HG03103 (cell line): ENCODE data around the gene PPP2R2C.

Experiments used
- ATAC-seq: cut with Tn5 transposase; IDR thresholded peaks from one replicate; pipeline ENCODE4 v1.9.1; 2021; ENCODE audit warnings: low read depth; ENCODE audit not compliant: unreplicated experiment

PPP2R2C gene

DNA sequence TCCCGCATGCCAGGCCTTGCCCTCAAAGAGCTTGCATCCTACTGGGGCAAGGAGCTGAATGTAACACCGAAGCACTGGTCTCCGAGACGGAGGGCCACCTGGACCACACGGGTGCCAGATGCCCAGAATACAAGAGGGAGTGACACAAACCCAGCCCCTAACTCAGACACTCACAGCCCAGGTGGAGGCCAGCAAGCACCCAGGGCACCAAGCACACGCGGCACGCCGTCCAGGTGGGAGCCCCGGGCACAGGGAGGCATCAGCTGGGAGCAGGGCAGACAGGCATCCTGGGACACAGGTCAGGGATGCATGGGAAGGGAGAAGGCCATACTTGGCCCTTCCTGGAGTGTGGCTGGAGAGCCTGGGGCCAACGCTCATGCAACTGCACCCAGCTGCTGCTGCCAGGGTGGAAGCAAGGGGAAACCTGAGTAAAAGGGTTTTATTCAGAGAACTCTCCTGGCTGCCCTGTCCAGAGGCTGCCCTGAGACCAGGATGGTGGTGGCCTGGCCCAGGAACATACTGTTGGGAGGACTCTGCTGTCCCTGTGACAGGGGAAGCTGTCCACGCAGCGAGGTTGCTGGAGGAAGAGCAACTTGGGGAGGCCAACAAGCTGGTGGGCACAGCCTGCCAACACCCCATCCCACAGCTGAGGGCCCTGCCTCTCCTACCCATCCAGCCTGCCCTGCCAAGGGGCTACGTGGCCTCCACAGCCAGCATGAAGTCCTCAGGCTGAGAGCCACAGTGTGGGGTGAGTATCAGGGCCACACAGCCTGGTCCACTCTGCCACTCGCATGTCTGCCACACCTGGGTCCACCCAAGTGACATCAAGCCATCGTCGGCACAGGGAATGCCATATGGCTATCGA, 22.2 kb upstream of the PPP2R2C start:
- ATAC-seq = no peak

DNA sequence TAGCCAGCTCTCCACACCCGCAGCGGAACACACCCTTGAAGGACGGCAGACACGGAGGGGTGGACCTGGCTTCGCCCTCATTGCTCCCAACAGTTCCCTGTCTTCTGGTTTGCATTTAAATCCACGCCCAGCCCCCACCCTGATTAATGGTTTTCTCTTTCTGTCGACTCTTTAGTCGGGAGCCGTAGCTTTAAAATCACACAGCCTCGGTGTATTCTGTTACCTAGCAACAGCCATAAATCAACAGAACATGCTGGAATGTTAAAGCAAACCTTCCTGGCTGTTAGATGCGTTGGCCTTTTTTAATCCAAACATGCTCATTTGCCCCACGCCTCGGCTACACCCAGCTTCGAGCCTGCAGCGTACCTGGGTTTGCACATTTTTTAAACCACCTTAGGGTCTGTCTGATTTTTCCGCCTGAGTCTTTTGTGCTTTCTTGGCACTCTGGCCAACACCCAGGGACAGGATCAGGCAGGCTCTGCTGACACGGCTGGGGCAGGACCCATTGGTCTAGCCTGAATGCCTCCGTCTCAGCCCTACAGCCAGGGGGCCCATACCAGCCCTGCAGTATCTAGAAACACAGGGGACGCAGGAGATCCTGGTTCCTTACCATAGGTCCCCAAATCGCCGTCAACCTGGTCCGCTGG, 21.4 kb upstream of the PPP2R2C start:
- no peak for ATAC-seq

DNA sequence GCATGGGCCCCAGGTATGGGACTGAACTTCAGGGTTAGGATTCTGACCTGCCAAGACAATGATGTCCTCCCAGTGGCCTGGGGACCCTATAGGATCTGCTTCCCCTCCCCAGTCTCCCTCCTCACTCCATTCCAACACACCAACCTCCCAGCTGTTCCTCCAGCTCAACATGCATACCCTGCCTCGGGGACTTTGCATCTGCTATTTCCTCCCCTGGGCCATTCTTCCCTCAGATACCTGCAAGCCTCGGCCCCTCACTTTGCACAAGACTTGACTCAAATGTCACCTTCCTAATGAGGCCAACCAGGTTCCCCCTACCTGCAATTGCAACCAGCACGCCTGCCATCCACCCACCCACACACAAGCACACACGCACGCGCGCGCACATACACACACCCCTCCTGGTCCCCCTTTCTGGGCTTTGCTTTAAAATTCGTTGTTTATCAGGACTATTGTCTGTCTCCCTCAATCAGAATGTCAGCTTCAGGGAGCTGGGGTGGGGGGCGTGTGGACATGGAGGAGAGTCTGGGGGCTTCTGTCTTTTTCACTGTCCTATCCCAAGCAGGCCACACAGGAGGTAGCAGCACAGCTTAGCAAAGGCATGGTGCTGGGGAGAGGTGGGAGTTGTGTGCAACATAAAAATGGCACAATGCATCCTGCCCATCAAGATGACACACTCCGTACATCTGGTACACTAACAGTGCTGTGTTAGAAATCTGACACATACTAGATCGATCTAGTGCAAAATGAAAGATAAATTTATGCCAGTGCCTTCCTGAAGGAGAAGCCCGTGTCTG, 20.6 kb upstream of the PPP2R2C start:
- no peak for ATAC-seq

DNA sequence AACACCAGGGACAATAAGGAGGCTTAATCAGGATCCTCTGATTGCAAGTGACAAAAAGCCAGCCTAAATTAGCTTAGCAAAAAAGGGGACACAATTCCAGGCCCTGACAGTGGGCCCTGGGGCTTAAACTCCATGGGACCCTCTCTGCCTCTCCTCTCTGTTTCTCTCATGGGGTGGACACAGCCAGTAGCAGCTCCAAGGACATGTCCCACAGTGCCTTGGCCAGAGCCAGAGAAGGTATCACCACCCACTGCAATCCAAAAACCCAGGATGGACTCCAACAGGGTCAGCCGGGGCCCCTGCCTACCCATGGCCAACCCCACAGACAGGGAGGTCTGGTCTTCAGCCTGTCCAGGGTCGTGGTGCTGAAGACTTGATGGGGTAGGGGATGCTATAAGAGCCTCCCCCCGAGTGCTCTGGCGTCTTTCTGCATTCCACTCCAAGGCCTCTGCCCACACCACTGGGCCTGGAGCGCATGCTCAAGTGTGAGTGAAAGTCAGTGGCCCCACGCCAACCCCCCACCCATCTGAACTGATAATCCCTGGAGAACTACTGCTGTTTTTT, 19.7 kb upstream of the PPP2R2C start:
- no peak for ATAC-seq

DNA sequence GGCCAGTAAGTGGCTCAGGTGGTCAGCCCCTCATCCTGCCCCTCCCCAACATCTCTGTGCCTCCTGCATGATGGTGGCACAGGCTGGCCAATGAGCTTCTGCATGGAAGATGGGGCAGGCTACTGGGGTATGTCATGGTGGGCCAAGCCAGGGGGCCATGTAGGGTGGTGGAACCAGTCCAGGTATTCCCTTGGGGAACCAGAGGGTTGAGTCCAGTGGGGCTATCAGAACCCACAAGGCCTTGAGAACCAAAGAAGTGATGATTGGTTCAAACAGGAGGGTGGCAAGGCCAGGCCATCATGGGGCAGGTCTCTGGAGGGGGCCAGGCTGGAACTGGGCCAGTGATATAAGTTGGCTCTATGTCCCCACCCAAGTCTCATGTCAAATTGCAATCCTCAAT, 18.8 kb upstream of the PPP2R2C start:
- ATAC-seq = no peak

DNA sequence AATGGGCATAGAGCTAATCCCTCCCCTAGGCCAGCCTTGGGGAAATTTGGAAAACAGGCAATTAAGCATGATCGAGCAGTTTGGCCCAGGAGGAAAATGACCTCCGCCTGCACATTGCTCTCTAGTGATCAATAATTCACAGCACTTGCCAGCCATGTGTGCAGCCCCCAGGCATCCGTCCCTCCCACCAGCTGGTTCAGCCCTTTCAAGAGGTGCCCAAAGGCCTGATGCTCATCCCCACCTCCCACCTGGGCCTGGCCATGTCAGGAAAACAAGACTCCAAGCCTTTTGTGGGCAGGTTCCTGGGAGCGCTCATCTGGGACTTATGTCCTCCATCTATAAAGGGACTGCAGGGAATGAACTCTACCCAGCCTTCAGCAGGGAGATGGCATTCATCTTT, 17.5 kb upstream of the PPP2R2C start:
- ATAC-seq = no peak

DNA sequence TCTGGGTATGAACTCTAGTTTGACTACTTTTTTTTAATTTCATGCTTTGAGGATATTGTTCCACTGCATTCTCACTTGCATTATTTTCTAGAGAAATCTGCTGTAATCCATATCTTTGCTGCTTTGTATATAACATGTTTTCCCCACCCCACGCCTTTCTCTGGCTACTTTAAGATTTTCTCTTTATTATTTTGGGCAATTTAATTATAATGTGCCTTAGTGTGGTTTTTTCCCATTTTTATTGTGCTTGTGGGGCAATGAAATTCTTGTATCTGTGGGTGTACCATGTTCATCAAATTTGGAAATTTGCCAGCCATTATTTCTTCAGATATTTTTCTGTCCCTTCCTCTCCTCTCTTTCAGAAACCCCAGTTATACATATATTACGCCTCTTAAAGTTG, 15.1 kb upstream of the PPP2R2C start:
- ATAC-seq = no peak

DNA sequence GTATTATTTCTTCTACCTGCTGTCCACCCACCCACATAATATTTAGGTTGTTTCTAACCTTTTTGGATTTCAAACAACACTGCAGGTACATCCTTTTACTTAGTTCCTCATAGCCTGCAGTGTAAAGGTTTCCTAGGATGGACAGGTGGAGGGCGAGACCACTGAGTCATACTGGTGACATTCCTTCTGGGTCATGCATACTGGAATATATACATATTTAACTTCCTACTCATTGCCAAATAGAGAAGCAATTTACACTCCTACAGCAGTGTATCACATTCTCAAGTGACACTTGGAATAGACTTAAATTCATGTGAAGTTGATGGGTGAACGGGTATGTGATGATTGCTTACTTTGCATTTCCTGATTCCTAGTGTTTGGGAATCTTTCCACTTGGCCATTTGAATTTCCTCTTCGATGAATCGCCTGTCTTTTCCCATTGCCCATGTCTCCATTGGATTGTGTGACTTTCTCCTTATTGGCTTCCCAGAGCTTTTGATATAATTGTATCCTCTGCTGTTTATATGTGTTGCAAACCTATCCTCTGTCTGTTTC, 8.2 kb upstream of the PPP2R2C start:
- ATAC-seq = no peak

DNA sequence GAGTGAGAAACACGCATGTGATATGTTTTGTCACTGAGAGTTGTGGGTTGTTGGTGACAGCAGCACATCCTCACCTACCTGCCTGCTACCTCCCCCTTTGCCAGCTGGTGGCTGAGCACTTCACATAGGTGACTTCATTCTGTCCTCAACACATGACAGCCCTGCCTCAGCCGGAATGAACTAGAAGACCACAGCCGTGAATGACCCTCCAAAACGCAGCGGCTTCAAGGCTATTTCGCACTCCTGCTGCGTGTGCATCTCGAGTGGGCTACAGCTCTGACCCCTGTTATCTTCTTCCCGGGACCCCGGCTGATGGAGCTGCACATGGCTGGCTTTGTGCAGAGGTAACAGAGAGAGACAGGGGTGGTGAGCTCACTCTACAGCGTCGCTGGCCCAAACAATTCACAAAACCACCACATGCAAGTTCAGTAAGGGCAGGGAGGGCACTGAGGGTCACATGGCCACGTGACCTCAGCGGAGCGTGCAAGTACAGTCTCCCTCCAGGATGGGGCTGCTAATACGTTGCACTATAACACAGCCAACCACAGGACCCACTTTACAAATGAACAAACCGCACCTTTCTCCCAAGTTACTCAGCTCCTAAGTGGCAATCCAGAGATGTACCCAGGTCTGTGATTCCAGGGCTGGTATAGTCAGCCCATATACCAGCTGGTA, 6.3 kb upstream of the PPP2R2C start:
- no peak for ATAC-seq

DNA sequence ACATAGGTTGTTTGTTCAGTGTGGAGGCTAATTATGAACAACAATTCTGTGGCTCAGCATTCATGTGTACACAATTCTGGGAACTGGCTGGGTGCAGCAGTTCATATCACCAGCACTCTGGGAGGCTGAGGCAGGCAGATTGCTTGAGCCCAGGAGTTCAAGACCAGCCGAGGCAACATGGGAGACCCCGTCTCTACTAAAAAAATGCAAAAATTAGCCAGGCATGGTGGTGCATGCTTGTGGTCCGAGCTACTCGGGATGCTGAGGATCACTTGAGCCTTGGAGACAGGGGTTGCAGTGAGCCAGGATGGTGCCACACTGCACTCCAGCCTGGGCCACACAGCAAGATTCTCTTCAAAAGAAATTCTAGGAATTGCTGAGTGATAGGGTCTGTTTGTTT, 4.5 kb upstream of the PPP2R2C start:
- no peak for ATAC-seq

DNA sequence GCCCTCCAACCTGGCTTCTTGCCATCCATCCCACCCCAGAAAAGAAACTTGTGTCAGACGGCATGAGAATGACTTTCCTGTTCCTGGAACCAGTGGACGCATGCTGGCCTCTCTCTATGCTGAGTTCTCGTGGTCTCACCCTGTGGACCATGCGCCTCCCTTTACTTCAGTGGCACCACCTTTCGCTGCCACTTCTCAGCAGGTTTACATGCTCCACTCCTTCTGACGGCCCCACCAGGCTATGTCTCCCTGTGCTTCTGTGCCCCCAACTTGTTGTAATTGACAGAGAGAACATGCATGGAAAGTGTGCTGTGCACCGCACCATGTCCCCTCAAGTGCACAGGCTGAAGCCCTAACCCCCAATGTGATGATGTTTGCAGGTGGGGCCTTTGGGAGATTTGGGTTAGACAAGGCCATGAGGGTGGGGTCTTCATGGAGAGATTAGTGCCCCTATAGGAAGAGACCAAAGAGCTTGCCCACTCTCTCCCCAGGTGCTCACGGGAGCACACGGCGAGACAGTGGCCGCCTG, 3.1 kb upstream of the PPP2R2C start:
- no peak for ATAC-seq

DNA sequence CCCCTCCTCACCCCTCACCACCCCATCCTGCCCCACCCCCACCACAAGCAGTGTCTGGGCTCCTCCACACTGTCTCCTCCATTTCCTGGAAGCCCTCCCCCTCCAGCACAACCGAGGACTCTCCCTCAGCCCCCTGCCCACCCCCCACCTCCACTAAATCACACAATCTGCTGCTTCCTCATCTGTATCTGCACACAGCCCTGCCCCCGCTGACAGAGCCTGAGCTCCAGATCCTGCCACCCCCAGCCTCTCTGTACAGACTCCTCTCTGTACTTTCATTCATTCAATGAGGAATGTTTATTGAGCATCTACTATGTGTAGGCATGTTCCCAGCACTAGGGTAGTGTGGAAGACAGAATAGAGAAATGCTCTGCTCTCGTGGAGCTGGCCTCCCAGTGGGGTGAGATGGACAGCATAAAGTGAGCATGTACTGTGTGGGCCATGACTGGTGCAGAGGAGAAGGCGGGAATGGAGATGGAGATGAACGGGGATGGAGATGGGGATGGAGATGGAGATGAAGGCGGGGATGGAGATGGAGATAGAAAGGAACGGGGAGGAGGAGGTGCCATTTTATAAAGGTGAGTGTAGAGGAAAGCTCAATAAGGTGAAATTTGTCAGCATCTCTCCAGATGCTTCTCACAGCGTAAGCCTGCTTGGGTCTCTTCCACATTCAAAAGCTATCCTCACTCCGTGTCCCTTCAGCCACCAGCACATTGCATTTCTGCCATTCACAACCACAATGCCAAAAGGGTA, 2.5 kb upstream of the PPP2R2C start:
- no peak for ATAC-seq

DNA sequence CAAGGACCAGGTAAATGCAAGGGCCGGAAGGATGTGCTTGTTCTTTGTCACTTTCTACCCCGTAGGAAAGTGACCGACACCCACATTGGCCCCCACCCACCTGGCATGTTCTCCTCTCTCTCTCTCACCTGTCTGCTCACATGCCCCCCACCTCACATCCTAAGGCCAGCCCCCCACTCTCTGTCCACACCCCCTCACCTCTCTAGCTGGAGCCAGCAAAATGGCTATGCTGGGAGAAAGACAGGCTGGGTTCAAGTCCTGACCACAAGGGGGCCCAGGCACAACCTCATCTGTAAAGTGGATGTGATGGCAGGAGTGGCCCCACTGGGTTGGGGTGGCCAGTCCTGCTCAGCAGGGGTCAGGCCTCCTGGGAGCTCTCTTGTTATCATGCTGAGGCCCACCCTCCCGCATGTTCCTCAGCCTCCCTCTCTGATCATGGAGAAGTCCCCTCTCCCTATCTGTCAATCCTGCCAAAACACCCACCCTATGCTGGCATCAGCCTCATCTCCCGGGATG, 1.7 kb upstream of the PPP2R2C start:
- no peak for ATAC-seq

DNA sequence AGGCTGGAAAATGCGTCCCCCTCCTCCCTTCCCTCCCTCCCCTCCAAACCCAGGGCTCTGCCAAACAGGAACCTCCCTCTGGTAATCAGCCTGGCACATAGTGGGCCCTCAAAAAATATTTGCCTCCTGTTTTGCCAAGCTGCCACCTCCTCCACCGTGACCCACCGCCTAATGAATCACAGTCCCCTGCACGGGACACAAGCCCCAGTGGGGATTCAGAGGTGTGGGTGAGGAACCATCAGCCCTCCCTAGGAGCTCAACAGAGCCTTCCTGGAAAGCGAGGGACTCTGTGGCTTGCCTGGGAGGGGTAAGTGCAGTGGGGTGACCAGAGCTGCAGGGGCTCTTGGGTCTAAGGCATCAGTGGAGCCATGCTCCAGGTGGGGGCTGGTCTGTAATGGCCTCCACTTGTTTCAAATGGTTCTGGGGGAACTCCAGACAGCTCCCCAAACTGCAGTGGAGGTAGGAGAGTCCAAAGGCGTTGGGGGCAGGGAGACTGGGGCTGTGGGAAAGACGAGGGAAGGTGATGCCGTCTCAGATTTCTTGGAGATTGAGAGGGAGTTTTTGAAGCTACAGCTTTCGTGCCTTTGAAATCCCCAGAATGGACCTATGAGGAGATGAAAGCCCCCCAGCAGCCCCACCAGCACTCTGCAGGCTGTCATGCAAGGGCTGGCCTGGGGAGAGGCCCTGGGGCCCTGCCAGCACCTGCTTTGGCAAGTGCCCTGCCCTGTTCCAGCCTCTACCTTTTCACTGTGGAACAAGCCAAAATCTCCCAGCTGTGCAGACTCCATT, 1.0 kb upstream of the PPP2R2C start:
- ATAC-seq = no peak

DNA sequence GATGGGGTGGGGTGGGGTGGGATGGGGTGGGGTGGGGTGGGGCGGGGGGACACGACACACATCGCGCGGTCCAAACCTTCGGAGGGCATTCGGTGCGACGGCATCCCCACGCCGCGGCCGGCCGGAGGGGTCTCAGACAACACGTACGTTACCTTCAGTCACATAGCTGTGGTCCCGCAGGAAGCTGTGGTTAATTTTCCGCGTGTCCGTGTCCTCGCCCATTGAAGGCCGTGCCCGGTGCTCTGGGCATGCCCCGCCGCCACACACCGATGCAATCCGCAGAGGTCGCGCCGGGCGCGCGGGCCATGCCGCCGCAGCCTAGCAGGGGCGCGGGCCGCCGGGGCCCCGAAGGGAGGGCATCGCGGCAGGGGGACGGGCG, 417 bp downstream of the PPP2R2C start:
- no peak for ATAC-seq

DNA sequence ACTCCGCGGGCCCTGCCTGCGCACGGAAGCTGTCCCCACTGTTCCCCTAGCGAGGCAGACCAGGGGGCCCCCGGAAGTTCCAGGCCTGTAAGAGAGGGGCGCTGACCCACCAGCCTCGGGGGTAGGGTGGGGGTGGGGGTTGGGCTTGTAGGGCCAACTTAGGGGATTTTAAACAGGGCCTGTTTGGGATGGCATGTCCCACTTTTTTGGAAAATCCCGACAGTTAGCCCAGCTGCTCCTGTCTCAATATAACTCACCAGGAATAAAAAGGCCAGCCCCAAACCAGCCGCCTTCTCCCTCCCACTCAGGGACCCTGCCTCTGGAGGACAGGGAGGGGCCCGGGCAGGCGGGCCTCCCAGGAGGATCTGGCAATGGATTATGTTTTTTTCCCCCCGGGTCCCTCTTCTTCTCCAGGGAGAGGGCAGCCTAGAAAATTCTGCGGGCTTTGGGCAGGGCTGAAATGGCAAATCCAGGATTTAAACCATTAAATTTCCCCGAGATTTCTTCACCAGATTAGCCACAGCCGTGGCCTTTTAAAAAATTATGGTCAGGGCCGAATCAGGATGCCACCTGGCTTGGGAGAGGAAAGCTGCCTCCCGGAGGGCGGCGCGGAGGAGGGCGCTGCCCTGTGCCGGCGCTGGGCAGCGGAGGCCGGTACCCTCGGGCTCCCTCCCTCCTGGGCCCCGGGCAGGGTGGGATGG, 957 bp downstream of the PPP2R2C start:
- no peak for ATAC-seq

DNA sequence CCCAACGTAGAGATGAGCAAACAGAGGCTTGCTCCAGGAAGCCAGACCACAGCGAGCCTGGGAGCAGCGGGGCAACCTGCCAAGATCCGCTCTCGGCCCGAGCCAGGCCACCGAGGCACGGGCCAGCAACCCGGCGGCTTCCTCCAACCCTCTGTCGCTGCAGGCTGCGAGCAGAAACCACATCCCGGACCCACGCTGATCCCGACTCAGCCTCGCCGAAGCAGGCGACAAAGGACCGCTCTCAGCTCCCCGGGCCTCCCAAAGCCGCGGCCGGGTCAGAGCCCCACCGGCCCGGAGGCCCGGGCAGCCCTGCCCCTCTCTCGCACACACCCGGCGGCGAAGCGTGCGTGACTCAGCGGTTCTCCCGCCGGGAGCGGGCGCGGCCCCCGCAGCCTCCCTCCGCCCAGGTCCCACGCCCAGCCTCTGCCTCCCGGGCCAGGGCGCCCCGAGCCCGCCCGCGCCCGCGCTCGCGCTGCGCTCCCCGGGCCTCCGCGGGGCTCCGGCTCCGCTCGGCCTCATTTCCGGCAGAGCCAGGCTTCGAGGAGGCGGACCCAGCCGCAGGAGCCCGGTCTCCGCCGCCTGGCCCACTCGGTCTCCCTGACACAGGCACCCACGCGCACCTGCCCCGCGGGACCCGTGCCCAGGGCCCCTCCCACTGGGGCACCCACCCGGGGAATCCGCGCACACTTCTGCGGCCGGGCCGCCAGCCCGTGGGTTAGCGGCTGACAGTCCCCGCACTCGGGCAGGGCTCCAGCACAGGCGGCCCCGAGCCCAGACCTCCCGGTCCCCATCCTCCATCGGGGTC, 1.7 kb downstream of the PPP2R2C start:
- no peak for ATAC-seq
